MCF 10A (cell line): ENCODE results near the gene RASL11A. TPM values are rescaled to one million over a fixed set of nuclear protein-coding genes. Genes with fewer than 3 reads are reported as not detected.
"Not testable (repeated sequence)": the region's sequence is repeated elsewhere in the genome, so short reads cannot be mapped to it uniquely, and the experiment has no call there.

Source experiments
- BruUV-seq: library from RNA; stranded (reverse); fragments of 400-500 nt; replicated peaks from 2 replicates; lab custom pipeline; 2021; lab: Mats Ljungman, UMichigan
- CTCF ChIA-PET: fragments of 300-600 bp; sonication (Branson Sonifier 250); formaldehyde crosslinking; extraction: SDS; loops from one replicate; lab custom pipeline; 2021; ENCODE audit warnings: antibody characterized with exemption, inconsistent platforms; lab: Yijun Ruan, JAX
- POLR2A ChIA-PET: fragments of 300-600, 350-650 bp; sonication (Branson Sonifier 250); formaldehyde crosslinking; extraction: SDS; loops from one replicate; lab custom pipeline; 2020; ENCODE audit warnings: antibody characterized with exemption, inconsistent platforms; lab: Yijun Ruan, JAX
- DNase-seq: peaks from one replicate; pipeline ENCODE4 v3.0.0-alpha.2; 2018; ENCODE audit not compliant: unreplicated experiment
- H3K27ac Mint-ChIP-seq: one replicate; pipeline ENCODE4 v1.8.0; 2022; ENCODE audit warnings: mild to moderate bottlenecking, low read depth, mixed read lengths; ENCODE audit not compliant: unreplicated experiment
- H3K27me3 Mint-ChIP-seq: one replicate; pipeline ENCODE4 v1.8.0; 2022; ENCODE audit warnings: mixed read lengths; ENCODE audit not compliant: insufficient read depth, unreplicated experiment
- H3K36me3 Mint-ChIP-seq: one replicate; pipeline ENCODE4 v1.8.0; 2022; ENCODE audit warnings: mild to moderate bottlenecking, moderate library complexity, mixed read lengths; ENCODE audit not compliant: insufficient read depth, unreplicated experiment
- H3K4me1 Mint-ChIP-seq: one replicate; pipeline ENCODE4 v1.8.0; 2022; ENCODE audit warnings: mixed read lengths; ENCODE audit not compliant: insufficient read depth, unreplicated experiment
- H3K4me3 Mint-ChIP-seq: one replicate; pipeline ENCODE4 v1.8.0; 2022; ENCODE audit warnings: mild to moderate bottlenecking, moderate library complexity, mixed read lengths; ENCODE audit not compliant: unreplicated experiment
- H3K9me3 Mint-ChIP-seq: one replicate; pipeline ENCODE4 v1.8.0; 2022; ENCODE audit warnings: mixed read lengths; ENCODE audit not compliant: unreplicated experiment
- CTCF ChIP-seq: fragments of 200-600 bp; IDR thresholded peaks from one replicate; pipeline ENCODE4 v1.8.0; 2022; ENCODE audit warnings: antibody characterized with exemption, mild to moderate bottlenecking; ENCODE audit not compliant: unreplicated experiment
- intact Hi-C: fragments of 100-400 bp; cut with micrococcal nuclease; formaldehyde crosslinking; loops from 2 replicates; pipeline ENCODE4 v1.14.1; 2022
- total RNA-seq: library from RNA; stranded (reverse); gene quantifications from 2 replicates; pipeline ENCODE4 v1.2.3, GENCODE V29; 2022

The RASL11A gene
- total RNA-seq, 1 experiment from 2014 or later, result 0.98 TPM

GRCh38 chr13:27311518-27312210, 41.0 kb downstream of the RASL11A start:
- POLR2A ChIA-PET, result no interaction called here
- H3K27ac Mint-ChIP-seq, result no peak overlapping the region
- no peak overlapping the region for H3K4me3 Mint-ChIP-seq
- intact Hi-C loops, result no loop called here
- CTCF ChIA-PET, result no interaction called here
- DNase-seq, result no peak
- no peaks in the 10 kb centered on the region for H3K36me3 Mint-ChIP-seq
- no peak for TF ChIP-seq CTCF
- H3K9me3 Mint-ChIP-seq, result no peaks in the 10 kb centered on the region
- peaks cover 9% of the 10 kb centered on the region for H3K27me3 Mint-ChIP-seq
- BruUV-seq, result no TSS peak
- peaks cover 17% of the 10 kb centered on the region for H3K4me1 Mint-ChIP-seq

GRCh38 chr13:27313770-27314169, 43.1 kb downstream of the RASL11A start:
- intact Hi-C loops, result no loop called here
- Mint-ChIP-seq H3K4me3 (no peak overlapping the region), H3K9me3 (no peaks in the 10 kb centered on the region), H3K27me3 (peaks cover 29% of the 10 kb centered on the region), H3K36me3 (no peaks in the 10 kb centered on the region), H3K4me1 (peaks cover 17% of the 10 kb centered on the region), H3K27ac (no peak overlapping the region)
- BruUV-seq, result no TSS peak
- POLR2A ChIA-PET, result no interaction called here
- no peak for DNase-seq
- CTCF ChIA-PET, result interaction anchor here (0.6 kb wide), 1 partner anchor 118 kb away, joined by 3 read pairs; no protein-coding TSS in a partner anchor
- TF ChIP-seq CTCF, result no peak

GRCh38 chr13:27319404-27319803, 48.8 kb downstream of the RASL11A start:
- H3K4me3 Mint-ChIP-seq, result no peak overlapping the region
- DNase-seq, result no peak
- no TSS peak for BruUV-seq
- intact Hi-C loops, result no loop called here
- no peaks in the 10 kb centered on the region for H3K36me3 Mint-ChIP-seq
- POLR2A ChIA-PET, result no interaction called here
- peaks cover 56% of the 10 kb centered on the region for H3K27me3 Mint-ChIP-seq
- no peak overlapping the region for H3K27ac Mint-ChIP-seq
- no peak for TF ChIP-seq CTCF
- H3K4me1 Mint-ChIP-seq, result no peaks in the 10 kb centered on the region
- CTCF ChIA-PET, result no interaction called here
- no peaks in the 10 kb centered on the region for H3K9me3 Mint-ChIP-seq

GRCh38 chr13:27321468-27322431, 51.1 kb downstream of the RASL11A start:
- Mint-ChIP-seq H3K4me1 (no peaks in the 10 kb centered on the region), H3K27ac (no peak overlapping the region), H3K36me3 (no peaks in the 10 kb centered on the region), H3K9me3 (no peaks in the 10 kb centered on the region), H3K4me3 (no peak overlapping the region), H3K27me3 (peaks cover 46% of the 10 kb centered on the region)
- TF ChIP-seq CTCF, result no peak
- ChIA-PET POLR2A (no interaction called here), CTCF (interaction anchor here (1.2 kb wide), 1 partner anchor 13 kb away, joined by 4 read pairs; no protein-coding TSS in a partner anchor)
- no peak for DNase-seq
- no TSS peak for BruUV-seq
- intact Hi-C loops, result no loop called here

GRCh38 chr13:27322443-27322842, 51.8 kb downstream of the RASL11A start:
- DNase-seq, H3K4me3 Mint-ChIP-seq, H3K4me1 Mint-ChIP-seq, intact Hi-C loops, BruUV-seq, H3K9me3 Mint-ChIP-seq, H3K27ac Mint-ChIP-seq, H3K36me3 Mint-ChIP-seq: not testable (repeated sequence)
- CTCF ChIA-PET, result interaction anchor here (1.2 kb wide), 1 partner anchor 12 kb away, joined by 4 read pairs; no protein-coding TSS in a partner anchor
- POLR2A ChIA-PET, result interaction anchor here (0.6 kb wide), 1 partner anchor 12 kb away, joined by 3 read pairs; no protein-coding TSS in a partner anchor
- peaks cover 40% of the 10 kb centered on the region for H3K27me3 Mint-ChIP-seq
